Measurements from ENCODE around the gene ATP12A. TPM values are rescaled to one million over a fixed set of nuclear protein-coding genes. Genes with fewer than 3 reads are reported as not detected.

ATP12A gene
- polyA plus RNA-seq, 3 donors = not detected

DNA sequence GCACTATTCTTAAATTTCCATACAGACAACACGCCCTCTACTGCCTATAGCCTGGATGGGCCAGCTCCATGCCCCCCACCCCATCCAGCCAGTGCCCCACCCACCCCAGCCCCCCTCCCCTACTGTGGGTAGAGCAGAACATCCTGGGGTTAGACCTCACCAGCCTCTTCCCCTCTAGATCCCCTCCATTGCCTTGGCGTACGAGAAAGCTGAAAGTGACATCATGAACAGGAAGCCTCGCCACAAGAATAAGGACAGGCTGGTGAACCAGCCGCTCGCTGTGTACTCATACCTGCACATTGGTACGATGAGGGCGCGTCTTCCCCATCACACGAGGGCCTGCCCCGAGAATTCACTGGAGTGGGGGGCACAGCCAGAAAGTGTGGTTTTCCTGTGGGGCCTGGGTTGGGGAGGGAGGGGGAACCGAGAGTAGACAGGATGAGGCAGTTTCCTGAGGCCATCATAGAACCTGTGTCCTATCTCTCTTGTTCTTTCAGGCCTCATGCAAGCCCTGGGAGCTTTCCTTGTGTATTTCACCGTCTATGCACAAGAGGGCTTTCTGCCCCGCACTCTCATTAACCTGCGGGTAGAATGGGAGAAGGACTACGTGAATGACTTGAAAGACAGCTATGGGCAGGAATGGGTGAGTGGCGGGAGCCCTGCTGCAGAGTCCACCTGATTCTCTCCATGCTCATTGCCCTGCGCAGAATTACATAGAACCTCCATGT is 29.1 kb downstream of the ATP12A start:
- Histone ChIP-seq H3K9me3 (replicated peaks in 1 of 2; ENCODE audit: control insufficient read depth in 1 of 2, insufficient read depth in 1 of 2, low read length in 2 of 2) (no peaks in the 10 kb centered on the region), H3K79me2 (ENCODE audit: insufficient read depth, low read length) (no peaks in the 10 kb centered on the region), H3K27me3 (ENCODE audit: control insufficient read depth in 2 of 2, insufficient read depth in 2 of 2, low read length in 2 of 2) (no peaks in the 10 kb centered on the region), H3K4me3 (replicated peaks in 1 of 3; ENCODE audit: low read depth in 2 of 3, low read length in 3 of 3) (no peak overlapping the region), H3K36me3 (replicated peaks in 1 of 2; ENCODE audit: control insufficient read depth in 1 of 2, insufficient read depth in 2 of 2, low read length in 2 of 2) (no peaks in the 10 kb centered on the region), H3K4me2 (replicated peaks; ENCODE audit: extremely low read depth, low read length, poor library complexity, severe bottlenecking) (peak overlapping the region; percentile 51), H3K9ac (ENCODE audit: insufficient read depth, low read length, poor library complexity, severe bottlenecking) (no peak overlapping the region), H3K4me1 (ENCODE audit: control insufficient read depth in 1 of 2, insufficient read depth in 2 of 2, low read length in 2 of 2) (peaks cover 3 to 6% of the 10 kb centered on the region in 2 donors), H3K27ac (ENCODE audit: low read depth in 1 of 2, low read length in 2 of 2) (no peak overlapping the region), H4K20me1 (ENCODE audit: insufficient read depth, low read length) (no peaks in the 10 kb centered on the region), H2AFZ (ENCODE audit: insufficient read depth, low read depth, low read length, poor library complexity, severe bottlenecking) (peak overlapping the region; percentile 48)
- Mint-ChIP-seq H3K4me3 (peak overlapping the region; percentile 31 to 76), H3K4me1 (peaks cover 12% of the 10 kb centered on the region), H3K27me3 (ENCODE audit: low read depth in 3 of 3) (peaks cover 2 to 7% (median 3%) of the 10 kb centered on the region in 3 donors), H3K9me3 (no peaks in the 10 kb centered on the region), H3K36me3 (no peaks in the 10 kb centered on the region), H3K27ac (peak overlapping the region in 1 of 7 donors; percentile 41)
- intact Hi-C loops (cut with micrococcal nuclease) = no loop called here
- TF ChIP-seq, protein P1, sequence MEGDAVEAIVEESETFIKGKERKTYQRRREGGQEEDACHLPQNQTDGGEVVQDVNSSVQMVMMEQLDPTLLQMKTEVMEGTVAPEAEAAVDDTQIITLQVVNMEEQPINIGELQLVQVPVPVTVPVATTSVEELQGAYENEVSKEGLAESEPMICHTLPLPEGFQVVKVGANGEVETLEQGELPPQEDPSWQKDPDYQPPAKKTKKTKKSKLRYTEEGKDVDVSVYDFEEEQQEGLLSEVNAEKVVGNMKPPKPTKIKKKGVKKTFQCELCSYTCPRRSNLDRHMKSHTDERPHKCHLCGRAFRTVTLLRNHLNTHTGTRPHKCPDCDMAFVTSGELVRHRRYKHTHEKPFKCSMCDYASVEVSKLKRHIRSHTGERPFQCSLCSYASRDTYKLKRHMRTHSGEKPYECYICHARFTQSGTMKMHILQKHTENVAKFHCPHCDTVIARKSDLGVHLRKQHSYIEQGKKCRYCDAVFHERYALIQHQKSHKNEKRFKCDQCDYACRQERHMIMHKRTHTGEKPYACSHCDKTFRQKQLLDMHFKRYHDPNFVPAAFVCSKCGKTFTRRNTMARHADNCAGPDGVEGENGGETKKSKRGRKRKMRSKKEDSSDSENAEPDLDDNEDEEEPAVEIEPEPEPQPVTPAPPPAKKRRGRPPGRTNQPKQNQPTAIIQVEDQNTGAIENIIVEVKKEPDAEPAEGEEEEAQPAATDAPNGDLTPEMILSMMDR (IDR thresholded peaks at IDR 0.05) = no peak
- 13% methylated on average over 10 of the region's 18 CpGs for WGBS (ENCODE audit: insufficient coverage)
- peak in 1 of 3 donors; percentile 13 for DNase-seq

DNA sequence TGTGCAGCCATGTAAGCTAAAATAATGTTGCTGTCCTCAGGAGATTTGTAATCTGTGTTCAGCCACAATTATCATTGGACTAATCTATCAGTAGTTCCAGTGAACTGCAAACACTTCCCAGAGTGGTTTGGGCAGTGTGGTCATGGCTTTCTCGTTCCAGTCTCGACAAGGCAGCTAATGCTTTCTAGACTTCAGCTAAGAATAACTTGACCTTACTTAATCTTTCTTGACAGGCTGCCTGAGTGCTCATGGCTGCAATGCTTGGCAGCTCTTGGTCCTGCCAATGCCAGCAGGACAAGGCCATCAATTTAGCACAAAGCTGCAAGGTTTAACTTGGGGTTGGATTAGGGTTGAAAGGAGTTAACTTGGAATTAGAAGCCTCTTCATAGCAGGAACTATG is 32.8 kb downstream of the ATP12A start:
- H3K27ac Mint-ChIP-seq = no peak overlapping the region
- 86% methylated on average over 2 of the region's 2 CpGs for WGBS (ENCODE audit: insufficient coverage)
- TF ChIP-seq, protein P1 (IDR thresholded peaks at IDR 0.05) = no peak

More for the DNA sequence above, 32.8 kb downstream of the ATP12A start:
- no peaks in the 10 kb centered on the region for H3K9me3 Mint-ChIP-seq
- peaks cover 12% of the 10 kb centered on the region for H3K4me1 Mint-ChIP-seq
- Histone ChIP-seq H3K4me3 (replicated peaks in 1 of 3; ENCODE audit: low read depth in 2 of 3, low read length in 3 of 3) (no peak overlapping the region), H3K27me3 (ENCODE audit: control insufficient read depth in 2 of 2, insufficient read depth in 2 of 2, low read length in 2 of 2) (no peaks in the 10 kb centered on the region), H3K36me3 (replicated peaks in 1 of 2; ENCODE audit: control insufficient read depth in 1 of 2, insufficient read depth in 2 of 2, low read length in 2 of 2) (no peaks in the 10 kb centered on the region), H3K9ac (ENCODE audit: insufficient read depth, low read length, poor library complexity, severe bottlenecking) (no peak overlapping the region), H3K79me2 (ENCODE audit: insufficient read depth, low read length) (no peaks in the 10 kb centered on the region), H2AFZ (ENCODE audit: insufficient read depth, low read depth, low read length, poor library complexity, severe bottlenecking) (no peak overlapping the region), H3K27ac (ENCODE audit: low read depth in 1 of 2, low read length in 2 of 2) (no peak overlapping the region), H3K4me2 (replicated peaks; ENCODE audit: extremely low read depth, low read length, poor library complexity, severe bottlenecking) (no peak overlapping the region), H3K4me1 (ENCODE audit: control insufficient read depth in 1 of 2, insufficient read depth in 2 of 2, low read length in 2 of 2) (peaks cover 3 to 6% of the 10 kb centered on the region in 2 donors), H4K20me1 (ENCODE audit: insufficient read depth, low read length) (no peaks in the 10 kb centered on the region), H3K9me3 (replicated peaks in 1 of 2; ENCODE audit: control insufficient read depth in 1 of 2, insufficient read depth in 1 of 2, low read length in 2 of 2) (no peaks in the 10 kb centered on the region)
- peaks cover 2 to 13% (median 2%) of the 10 kb centered on the region in 3 donors for H3K27me3 Mint-ChIP-seq (ENCODE audit: low read depth in 3 of 3)
- no peak for DNase-seq
- intact Hi-C loops (cut with micrococcal nuclease) = no loop called here
- no peaks in the 10 kb centered on the region for H3K36me3 Mint-ChIP-seq
- no peak overlapping the region for H3K4me3 Mint-ChIP-seq

Measured in CD14-positive monocyte (primary cell).